Caco-2 (cell line): ENCODE measurements around the gene CYBB. TPM values are rescaled to one million over a fixed set of nuclear protein-coding genes. Genes with fewer than 3 reads are reported as not detected.

ENCODE experiments used
- BruUV-seq: library from RNA; stranded (reverse); fragments of 400-500 nt; replicated peaks from 2 replicates; lab custom pipeline; 2021; lab: Mats Ljungman, UMichigan
- CTCF ChIA-PET: fragments of 300-600 bp; sonication (Branson Sonifier 250); formaldehyde crosslinking; loops from one replicate; lab custom pipeline; 2022; ENCODE audit warnings: antibody characterized with exemption; lab: Charles Lee
- POLR2A ChIA-PET: fragments of 300-600 bp; sonication (Branson Sonifier 250); formaldehyde crosslinking; loops from one replicate; lab custom pipeline; 2022; ENCODE audit warnings: antibody characterized with exemption; lab: Charles Lee
- DNase-seq, 2 experiments: peaks; one replicate each; pipeline versions ENCODE4 v3.0.0 to v3.0.0-alpha.2; 2020 to 2022
- H3K27me3 ChIP-seq: replicated peaks from 2 replicates; pipeline ENCODE4 v1.6.0; 2011; ENCODE audit warnings: low read length; ENCODE audit not compliant: control insufficient read depth, insufficient read depth
- H3K36me3 ChIP-seq: 2 replicates; pipeline ENCODE4 v1.5.1; 2011; ENCODE audit warnings: low read length; ENCODE audit not compliant: control insufficient read depth, insufficient read depth
- H3K4me1 ChIP-seq: fragments of 250-450 bp; sonication (Bioruptor Pico); 2 replicates; pipeline ENCODE4 v1.5.1; 2020; ENCODE audit warnings: mild to moderate bottlenecking
- H3K4me3 ChIP-seq: 2 replicates; pipeline ENCODE4 v1.5.1; 2011; ENCODE audit warnings: low read depth, mild to moderate bottlenecking, control low read depth, low read length
- H3K9me3 ChIP-seq: fragments of 250-450 bp; sonication (Bioruptor Pico); 2 replicates; pipeline ENCODE4 v1.5.1; 2020; ENCODE audit warnings: mild to moderate bottlenecking, moderate library complexity
- H3K27ac Mint-ChIP-seq: one replicate; pipeline ENCODE4 v1.8.0; 2022; ENCODE audit warnings: mixed read lengths; ENCODE audit not compliant: unreplicated experiment
- H3K27me3 Mint-ChIP-seq: one replicate; pipeline ENCODE4 v1.8.0; 2022; ENCODE audit warnings: mixed read lengths; ENCODE audit not compliant: insufficient read depth, unreplicated experiment
- H3K36me3 Mint-ChIP-seq: one replicate; pipeline ENCODE4 v1.8.0; 2022; ENCODE audit warnings: mild to moderate bottlenecking, mixed read lengths; ENCODE audit not compliant: insufficient read depth, unreplicated experiment
- H3K4me1 Mint-ChIP-seq: one replicate; pipeline ENCODE4 v1.8.0; 2022; ENCODE audit warnings: low read depth, mixed read lengths; ENCODE audit not compliant: unreplicated experiment
- H3K4me3 Mint-ChIP-seq: one replicate; pipeline ENCODE4 v1.8.0; 2022; ENCODE audit warnings: mild to moderate bottlenecking, moderate library complexity, mixed read lengths; ENCODE audit not compliant: unreplicated experiment
- H3K9me3 Mint-ChIP-seq: one replicate; pipeline ENCODE4 v1.8.0; 2022; ENCODE audit warnings: mixed read lengths; ENCODE audit not compliant: unreplicated experiment
- intact Hi-C: fragments of 100-400 bp; cut with micrococcal nuclease; formaldehyde crosslinking; loops from one replicate; pipeline ENCODE4 v1.10.0; 2022; ENCODE audit not compliant: unreplicated experiment
- total RNA-seq: library from RNA; stranded (reverse); gene quantifications from 2 replicates; pipeline ENCODE4 v1.2.3, GENCODE V29; 2022
- TF ChIP-seq, protein P1 (sequence below), 2 experiments: fragments of 200-600 bp in 1 of 2; IDR thresholded peaks; 1 replicate in 1 of 2; 2 replicates in 1 of 2; pipeline versions ENCODE4 v1.5.1 to v1.8.0; 2011 to 2022; ENCODE audit warnings: antibody characterized with exemption in 1 of 2, control low read depth in 1 of 2, inconsistent platforms in 1 of 2, low read depth in 1 of 2, low read length in 1 of 2, mild to moderate bottlenecking in 1 of 2, moderate library complexity in 1 of 2; ENCODE audit not compliant: insufficient read depth in 1 of 2, severe bottlenecking in 1 of 2, unreplicated experiment in 1 of 2

The CYBB gene
- total RNA-seq, 1 experiment from 2014 or later: 0.43 TPM

DNA sequence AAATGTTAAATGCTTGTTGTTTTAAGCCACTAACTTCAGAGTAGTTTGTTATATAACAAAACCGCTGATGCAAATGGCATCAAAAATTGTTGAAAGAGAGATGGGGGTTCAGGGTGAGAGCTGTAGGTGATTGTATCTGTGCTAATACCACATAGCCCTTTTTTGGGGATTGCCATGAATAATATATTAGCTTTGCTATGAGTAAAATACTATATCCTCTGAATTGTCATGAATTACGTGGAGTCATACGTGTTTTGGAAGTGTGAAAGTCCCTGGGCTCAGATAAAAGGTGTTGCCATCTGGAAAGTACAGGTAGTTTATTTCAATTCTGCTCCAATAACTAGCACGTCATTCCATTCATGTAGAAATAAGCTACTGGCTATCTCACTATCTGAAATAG, 36.9 kb downstream of the CYBB start:
- Histone ChIP-seq H3K4me1 (no peaks in the 10 kb centered on the region), H3K27me3 (no peaks in the 10 kb centered on the region), H3K9me3 (no peaks in the 10 kb centered on the region), H3K36me3 (no peaks in the 10 kb centered on the region), H3K4me3 (no peak overlapping the region)
- no peaks in the 10 kb centered on the region for H3K4me1 Mint-ChIP-seq
- H3K4me3 Mint-ChIP-seq: no peak overlapping the region
- H3K27me3 Mint-ChIP-seq: no peaks in the 10 kb centered on the region
- no peak overlapping the region for H3K27ac Mint-ChIP-seq
- H3K9me3 Mint-ChIP-seq: no peaks in the 10 kb centered on the region
- ChIA-PET CTCF (no interaction called here), POLR2A (no interaction called here)
- no peaks in the 10 kb centered on the region for H3K36me3 Mint-ChIP-seq
- TF ChIP-seq, protein P1, sequence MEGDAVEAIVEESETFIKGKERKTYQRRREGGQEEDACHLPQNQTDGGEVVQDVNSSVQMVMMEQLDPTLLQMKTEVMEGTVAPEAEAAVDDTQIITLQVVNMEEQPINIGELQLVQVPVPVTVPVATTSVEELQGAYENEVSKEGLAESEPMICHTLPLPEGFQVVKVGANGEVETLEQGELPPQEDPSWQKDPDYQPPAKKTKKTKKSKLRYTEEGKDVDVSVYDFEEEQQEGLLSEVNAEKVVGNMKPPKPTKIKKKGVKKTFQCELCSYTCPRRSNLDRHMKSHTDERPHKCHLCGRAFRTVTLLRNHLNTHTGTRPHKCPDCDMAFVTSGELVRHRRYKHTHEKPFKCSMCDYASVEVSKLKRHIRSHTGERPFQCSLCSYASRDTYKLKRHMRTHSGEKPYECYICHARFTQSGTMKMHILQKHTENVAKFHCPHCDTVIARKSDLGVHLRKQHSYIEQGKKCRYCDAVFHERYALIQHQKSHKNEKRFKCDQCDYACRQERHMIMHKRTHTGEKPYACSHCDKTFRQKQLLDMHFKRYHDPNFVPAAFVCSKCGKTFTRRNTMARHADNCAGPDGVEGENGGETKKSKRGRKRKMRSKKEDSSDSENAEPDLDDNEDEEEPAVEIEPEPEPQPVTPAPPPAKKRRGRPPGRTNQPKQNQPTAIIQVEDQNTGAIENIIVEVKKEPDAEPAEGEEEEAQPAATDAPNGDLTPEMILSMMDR (IDR thresholded peaks at IDR 0.05; ENCODE audit: insufficient read depth in 1 of 2, low read depth in 1 of 2, low read length in 1 of 2, severe bottlenecking in 1 of 2, unreplicated experiment in 1 of 2): no peak
- intact Hi-C loops: no loop called here
- BruUV-seq: no TSS peak
- no peak for DNase-seq

DNA sequence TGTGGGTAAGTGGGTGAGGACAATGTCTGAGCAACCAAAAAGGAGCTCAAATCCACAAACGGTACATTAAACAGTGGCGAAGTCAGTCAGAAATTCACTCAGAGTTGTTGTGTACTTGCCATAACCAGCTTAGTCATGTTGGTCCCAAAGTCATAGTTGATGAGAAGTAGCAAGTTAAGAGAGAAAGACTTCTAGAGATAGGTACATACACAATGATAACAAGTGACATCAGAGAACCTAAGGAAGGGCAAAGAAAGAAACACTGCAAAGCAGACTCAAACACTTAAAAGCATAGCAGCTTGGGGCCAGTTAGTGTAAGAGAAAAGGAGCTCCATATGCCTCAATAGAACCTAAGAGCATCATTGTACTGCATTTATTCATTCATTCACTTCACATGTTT, 37.3 kb downstream of the CYBB start:
- no TSS peak for BruUV-seq
- DNase-seq: no peak
- H3K36me3 ChIP-seq: no peaks in the 10 kb centered on the region
- ChIA-PET POLR2A (no interaction called here), CTCF (no interaction called here)
- no peak overlapping the region for H3K27ac Mint-ChIP-seq
- H3K9me3 ChIP-seq: no peaks in the 10 kb centered on the region
- no peaks in the 10 kb centered on the region for H3K27me3 ChIP-seq
- no peaks in the 10 kb centered on the region for H3K4me1 ChIP-seq
- H3K9me3 Mint-ChIP-seq: no peaks in the 10 kb centered on the region
- intact Hi-C loops: no loop called here
- H3K4me1 Mint-ChIP-seq: no peaks in the 10 kb centered on the region
- TF ChIP-seq, protein P1 (IDR thresholded peaks at IDR 0.05; ENCODE audit: insufficient read depth in 1 of 2, low read depth in 1 of 2, low read length in 1 of 2, severe bottlenecking in 1 of 2, unreplicated experiment in 1 of 2): no peak
- no peaks in the 10 kb centered on the region for H3K27me3 Mint-ChIP-seq
- no peak overlapping the region for H3K4me3 Mint-ChIP-seq
- H3K36me3 Mint-ChIP-seq: no peaks in the 10 kb centered on the region
- no peak overlapping the region for H3K4me3 ChIP-seq

DNA sequence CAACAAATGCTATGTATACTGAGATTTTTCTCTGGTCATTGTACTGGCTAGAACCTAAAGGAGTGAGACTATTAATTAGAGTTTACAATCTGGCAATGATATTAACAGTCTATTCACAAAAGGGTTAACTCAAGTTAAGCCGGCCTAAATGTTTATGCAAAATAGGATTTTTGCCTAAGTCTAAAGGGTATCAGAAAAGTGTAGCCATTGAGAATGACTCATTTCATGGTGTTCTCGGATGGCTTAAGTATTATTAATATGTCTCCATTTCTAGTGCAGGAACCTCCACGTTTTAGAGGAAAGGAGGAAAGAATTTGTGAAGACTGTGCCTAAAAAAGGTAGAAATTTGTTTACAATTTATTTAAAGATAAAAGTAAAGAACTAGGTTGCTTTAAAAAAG, 37.7 kb downstream of the CYBB start:
- no peaks in the 10 kb centered on the region for H3K9me3 Mint-ChIP-seq
- H3K27me3 ChIP-seq: no peaks in the 10 kb centered on the region
- BruUV-seq: no TSS peak
- H3K4me1 ChIP-seq: no peaks in the 10 kb centered on the region
- ChIA-PET CTCF (no interaction called here), POLR2A (no interaction called here)
- H3K4me1 Mint-ChIP-seq: no peaks in the 10 kb centered on the region
- H3K27me3 Mint-ChIP-seq: no peaks in the 10 kb centered on the region
- no peak for DNase-seq
- H3K36me3 Mint-ChIP-seq: no peaks in the 10 kb centered on the region
- H3K36me3 ChIP-seq: no peaks in the 10 kb centered on the region
- TF ChIP-seq, protein P1 (IDR thresholded peaks at IDR 0.05; ENCODE audit: insufficient read depth in 1 of 2, low read depth in 1 of 2, low read length in 1 of 2, severe bottlenecking in 1 of 2, unreplicated experiment in 1 of 2): no peak
- H3K4me3 ChIP-seq: no peak overlapping the region
- intact Hi-C loops: no loop called here
- H3K4me3 Mint-ChIP-seq: no peak overlapping the region
- no peak overlapping the region for H3K27ac Mint-ChIP-seq
- no peaks in the 10 kb centered on the region for H3K9me3 ChIP-seq
